ENCODE data around the gene PPP1R13B.

PPP1R13B gene

DNA sequence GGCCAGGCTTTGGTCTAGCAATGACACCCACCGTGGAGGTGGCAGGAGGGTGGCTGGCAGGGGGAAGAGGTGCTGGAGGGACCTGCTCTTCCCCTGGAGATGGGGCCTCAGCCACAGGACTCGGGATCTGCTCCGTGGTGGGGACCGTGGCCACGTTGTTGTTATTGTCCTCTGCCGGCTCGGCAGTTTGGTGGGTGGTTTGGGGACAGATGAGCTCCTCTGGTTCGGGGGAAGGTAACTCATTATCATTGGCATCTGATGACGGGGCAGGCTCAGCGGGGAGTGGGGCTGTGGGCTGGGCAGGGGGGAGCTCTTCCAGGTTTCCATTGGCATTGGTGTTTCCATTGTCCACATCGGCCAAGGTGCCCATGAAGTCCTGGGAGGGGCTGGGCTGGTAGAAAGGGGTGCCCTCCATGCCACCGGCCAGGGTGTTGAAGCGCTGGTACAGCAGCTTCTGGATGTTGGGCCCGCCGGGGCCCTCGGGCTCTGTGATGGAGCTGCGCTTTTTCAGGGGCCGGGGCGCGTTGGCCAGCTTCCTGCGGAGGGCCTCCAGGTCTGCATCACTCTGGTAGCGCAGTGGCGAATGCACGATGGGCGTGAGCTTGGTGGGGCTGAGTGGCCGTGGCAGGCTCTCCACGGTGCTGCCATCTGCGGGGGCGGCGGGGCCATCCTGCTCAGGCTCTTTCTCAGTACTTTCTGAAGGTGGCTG, 107.4 kb downstream of the PPP1R13B start:
- no peak for DNase-seq

GRCh38 chr14:103739466-103739792, 107.9 kb downstream of the PPP1R13B start:
- DNase-seq = no peak

DNA sequence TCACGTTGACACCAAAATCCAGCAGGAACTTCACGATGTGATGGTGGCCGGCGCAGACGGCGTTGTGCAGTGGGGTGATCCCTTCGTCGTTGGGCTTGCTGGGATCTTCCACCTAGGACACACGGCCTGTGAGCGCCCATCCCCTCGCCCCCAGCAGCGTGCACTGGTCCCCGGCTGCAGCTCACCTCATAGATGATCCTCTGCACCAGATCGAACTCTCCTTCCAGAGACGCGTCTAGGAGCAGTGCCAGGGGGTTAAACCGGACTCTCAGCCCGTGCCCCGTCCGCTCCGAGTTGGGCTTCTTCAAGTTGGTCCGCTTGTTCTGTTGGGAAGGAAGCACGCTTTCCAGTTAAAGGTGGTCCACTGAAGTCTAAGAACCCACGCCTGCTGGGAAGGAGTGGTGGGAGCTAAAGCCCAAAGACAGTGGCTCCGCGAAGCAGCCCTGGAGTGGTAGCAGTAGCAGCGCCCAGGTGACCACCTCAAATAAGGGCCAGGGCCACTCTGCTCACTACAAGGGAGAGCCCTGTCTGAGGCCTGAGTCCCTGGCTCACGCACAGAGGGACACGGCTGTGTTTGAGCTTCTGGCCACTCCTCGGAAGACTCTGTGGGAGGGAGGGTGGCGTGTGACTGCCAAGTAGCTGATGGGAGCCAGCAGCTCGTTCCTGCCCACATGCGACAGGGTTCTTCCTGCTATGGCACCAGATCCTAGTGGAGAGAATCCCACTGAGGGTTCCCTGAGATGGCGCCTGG, 108.5 kb downstream of the PPP1R13B start:
- DNase-seq = no peak

DNA sequence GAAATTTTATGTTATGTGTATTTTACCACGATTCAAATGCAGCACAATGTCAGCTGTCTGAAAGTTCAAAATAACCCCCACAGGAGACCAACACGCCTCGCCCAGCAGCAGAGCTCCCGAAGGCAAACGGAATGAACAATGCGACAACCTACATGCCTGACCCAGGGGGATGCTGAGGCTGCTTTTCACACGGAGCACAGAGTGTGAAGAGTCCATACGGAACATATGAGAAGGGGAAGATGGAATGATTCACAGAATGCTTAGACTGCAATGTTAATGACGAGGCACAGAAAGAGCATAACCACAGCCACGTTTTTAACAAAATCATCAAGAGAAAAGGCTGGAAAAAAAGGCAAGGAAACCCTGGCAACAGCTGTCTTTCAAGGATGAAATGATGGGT, 109.2 kb downstream of the PPP1R13B start:
- no peak for DNase-seq

DNA sequence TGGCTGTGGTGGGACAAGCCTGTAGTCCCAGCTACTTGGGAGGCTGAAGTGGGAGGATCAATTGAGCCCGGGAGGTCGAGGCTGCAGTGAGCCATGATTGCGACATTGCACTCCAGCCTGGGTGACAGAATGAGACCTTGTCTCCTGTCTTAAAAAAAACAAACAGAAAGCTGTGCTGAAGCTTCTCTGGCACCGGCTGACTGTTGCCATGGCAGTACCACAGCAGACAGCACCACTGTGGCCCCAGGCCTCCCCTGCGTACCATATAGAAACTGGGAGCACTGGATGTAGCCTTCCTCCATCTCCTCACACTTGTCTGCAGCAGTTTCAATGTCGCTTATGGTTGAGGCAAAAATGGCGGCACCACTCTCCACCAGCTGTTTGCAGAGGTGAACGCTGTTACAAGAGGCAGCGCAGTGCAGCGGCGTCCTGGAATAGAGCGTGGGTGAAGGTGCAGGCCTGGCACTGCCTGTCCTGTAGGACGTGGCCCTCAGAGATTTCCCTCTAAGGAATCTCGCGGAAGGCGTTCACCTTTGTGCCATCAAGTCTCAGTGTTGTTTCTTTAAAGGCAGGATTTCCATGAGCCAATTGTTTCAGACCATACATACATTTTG, 109.8 kb downstream of the PPP1R13B start:
- DNase-seq = no peak

GRCh38 chr14:103736546-103737431, 110.6 kb downstream of the PPP1R13B start:
- DNase-seq = no peak

DNA sequence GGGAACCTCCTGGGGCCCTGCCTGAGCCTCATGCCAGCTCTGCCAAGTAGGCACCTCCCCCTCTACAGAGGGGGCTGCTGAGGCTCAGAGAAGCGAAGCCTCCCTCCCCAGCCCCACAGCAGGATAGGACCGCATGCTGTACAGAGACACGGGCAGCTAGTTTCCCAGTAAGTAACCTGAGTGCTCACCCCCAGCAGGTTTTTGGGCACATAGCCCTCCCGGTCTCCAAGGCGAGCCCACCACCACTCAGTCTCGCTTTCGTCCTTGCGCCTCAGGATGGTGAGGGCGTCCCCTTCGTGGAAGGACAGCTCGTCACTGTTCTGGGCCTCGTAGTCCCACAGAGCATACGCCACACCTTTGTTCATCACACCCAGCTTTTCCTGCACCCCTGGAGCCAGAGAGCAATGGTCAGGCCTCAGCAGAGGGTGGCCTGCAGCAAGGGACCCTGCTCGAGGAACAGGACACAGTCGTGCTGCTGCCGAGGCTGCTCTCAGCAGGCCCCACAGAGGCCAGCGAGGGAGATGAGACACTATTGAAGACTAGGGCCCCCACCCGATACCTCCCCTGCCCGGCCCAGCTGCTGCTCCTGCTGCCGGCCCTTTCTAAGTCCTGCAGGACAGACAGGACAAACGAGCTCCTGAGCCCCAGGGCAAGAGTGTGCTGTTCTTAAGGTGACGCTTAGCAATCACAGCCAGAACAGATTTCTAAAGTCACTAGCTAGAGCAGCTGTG, 111.4 kb downstream of the PPP1R13B start:
- DNase-seq = no peak

DNA sequence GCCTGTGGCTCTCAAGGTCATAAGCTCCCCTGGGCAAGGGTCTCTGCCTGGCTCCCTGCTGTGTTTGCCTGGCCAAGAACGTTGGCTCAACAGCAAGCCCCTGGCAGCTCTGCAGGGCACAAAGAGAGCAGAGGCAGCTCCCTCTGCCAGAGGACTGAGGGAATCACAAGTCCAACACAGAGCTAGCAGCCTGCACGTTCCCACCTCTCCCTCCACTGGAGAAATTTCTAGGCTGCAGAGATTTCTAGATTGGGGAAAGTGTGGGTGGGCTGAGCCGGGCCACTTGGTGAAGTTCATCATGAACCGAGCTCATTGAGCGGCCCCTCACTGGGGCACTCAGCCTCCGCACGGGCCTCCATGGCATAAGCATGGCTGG, 111.9 kb downstream of the PPP1R13B start:
- no peak for DNase-seq

DNA sequence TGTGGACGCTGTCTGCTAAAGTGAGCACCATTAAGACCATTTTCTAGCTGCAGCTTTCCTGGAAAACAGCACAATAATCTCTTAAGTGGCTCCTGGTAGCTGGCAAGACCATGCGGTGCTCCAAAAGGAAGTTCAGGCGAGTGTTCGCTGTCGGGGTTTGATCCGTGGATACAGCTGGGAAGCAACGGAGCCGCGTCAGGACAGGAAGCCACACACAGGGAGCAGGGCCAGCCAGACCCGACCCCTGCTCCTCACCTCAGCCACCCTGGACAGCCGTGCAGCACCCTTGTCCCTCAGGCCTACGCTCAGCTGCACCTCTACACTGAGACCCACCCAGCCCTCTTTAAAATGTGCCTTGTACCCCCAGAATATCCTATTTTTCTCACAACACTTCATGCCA, 112.4 kb downstream of the PPP1R13B start:
- DNase-seq = no peak

DNA sequence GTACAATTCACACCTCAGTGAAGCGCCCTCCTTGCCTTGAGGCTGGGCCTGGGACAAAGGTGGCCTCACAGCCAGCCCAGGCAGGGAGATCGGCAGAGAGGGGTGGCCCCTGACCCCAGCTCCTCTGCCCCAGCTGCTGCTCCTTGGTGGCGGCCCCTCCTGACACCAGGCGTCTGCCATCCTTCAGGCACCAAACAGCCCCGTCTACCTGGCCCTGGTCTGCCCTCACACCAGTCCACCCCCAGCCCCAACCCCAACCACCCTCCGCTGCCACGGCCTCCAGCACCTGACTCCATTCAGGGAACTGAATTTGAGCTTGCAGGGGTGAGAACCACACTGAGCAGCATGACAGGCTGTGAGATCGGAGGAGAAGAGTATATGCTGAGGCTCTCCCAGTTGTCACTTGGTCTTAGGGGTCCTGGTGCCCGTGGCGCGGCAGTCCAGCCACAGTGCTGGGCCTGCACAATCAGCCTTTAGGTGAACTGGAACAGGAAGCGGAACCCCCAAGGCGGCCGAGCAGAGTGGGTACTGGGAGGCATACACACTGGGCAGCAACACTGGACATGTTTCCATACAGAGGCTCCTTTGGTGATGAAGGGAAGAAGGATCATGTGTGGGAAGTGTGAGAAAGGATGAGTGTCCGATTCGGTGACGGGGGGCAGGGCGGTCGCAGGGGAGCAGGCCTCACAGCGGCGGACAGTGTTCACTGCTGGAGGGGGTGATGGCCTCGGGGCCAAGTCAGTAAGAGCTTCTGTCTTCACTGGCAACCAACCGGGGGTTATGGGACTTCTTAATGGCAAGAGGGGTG, 113.1 kb downstream of the PPP1R13B start:
- DNase-seq = no peak

GRCh38 chr14:103733651-103734050, 113.7 kb downstream of the PPP1R13B start:
- DNase-seq = no peak

- DNase-seq = no peak
Observed at GRCh38 chr14:103732868-103733620, 114.3 kb downstream of the PPP1R13B start.

- no peak for DNase-seq
Observed at GRCh38 chr14:103731916-103732867, 115.2 kb downstream of the PPP1R13B start.

DNA sequence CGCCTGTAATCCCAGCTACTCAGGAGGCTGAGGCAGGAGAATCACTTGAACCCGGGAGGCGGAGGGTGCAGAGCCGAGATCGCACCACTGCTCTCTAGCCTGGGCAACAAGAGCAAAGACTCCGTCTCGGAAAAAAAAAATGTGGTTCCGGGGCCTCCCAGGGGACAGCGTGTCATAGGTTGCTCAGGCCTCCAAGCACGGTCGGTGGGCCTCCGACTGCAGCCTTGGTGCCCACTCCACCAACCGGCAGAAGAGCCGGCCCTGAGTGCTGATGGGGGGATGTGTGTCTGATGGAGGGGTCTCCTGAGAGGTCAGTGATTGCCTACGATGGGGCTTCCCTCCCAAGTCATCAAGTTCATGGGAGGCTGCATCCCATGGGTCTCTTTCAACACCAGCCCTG, 115.9 kb downstream of the PPP1R13B start:
- no peak for DNase-seq

DNA sequence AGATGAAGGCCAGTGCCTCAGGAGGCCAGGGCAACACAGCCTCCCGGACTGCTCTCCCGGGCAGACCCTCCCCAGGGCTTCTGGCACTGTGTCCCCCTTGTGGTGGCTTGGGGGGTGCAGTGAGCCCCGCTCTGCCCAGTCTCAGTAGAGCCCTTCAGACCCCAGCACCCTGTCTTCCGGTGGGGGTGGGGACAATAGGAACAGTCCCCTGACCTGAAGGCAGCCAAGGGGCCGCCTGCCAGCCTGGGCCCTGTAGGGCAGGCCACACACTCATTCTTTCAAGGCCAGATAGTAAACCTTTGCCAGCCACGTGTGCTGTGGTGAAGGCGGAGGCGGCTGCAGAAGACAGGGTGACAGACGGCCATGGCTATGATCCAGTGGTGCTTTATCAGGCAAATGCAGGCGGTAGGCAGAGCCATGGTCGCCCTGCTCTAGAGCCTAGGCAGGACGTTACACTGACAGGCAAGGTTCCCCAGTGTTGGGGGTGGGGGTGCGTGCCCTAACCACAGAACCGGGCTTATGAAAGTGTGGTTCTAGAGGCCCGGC, 116.8 kb downstream of the PPP1R13B start:
- DNase-seq = no peak

DNA sequence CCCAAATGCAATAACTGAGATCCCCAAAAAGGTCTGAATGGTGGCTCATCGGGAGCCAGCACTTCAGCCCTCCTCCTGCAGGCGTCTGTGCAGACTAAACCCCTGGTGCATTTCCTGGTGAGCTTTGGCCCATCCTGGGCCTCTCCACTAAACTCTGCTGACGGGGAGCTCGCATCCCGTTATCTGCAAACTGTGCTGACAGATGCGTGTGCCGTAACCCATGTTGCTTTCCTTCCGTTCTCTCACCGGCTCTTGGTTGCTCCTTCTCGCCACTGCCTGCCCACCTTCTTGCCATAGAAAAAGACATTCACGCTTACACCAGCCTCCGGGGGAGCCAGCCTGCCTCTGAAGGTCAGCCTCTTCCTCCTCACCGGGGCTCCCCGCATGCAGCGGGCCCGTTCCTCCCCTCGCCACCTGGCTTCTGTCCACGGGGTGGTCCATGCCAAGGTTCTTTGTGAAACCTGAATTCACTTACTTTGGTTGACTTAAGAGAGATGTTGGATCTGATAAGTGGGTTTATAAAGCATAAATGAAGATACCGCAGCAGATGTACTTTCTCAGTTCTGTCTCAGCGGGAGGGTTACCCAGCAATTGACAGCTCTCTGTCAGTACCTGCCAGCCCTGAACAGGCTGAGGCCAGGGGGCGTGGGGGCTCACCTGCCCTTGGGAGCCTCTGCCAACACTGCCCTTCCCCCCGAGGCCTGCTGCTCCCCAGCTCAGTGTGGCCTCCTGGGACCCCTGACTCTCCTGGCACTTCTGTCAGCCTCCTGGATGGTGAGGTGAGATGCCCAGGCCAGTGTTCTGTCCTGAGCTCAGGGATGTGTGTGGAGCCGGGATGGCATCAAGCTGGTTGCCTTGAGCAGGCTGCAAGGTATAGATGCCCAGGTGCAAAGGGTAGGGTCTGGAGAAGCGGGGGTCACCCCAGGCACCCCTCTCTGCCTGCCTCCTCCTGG, 117.6 kb downstream of the PPP1R13B start:
- no peak for DNase-seq

DNA sequence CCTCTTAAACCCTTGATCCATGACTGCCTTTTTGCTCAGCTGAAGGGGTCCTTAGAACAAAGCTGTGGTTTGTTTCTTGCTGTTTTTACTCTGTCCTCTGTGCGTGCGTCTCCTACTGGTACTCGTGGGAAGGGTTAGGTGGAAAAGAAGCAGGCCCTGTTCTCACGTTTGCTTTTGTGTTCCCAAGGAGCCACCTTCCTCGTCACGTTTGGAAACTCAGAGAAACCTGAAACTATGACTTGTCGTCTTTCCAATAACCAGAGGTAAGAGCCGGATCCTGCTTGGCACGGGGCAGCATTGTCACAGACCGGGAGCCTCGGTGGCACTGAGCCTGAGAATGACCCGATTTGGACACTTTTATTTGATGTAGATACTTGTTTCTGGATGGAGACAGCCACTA, 118.7 kb downstream of the PPP1R13B start:
- DNase-seq = no peak

- no peak for DNase-seq
Observed at GRCh38 chr14:103728141-103728540, 119.2 kb downstream of the PPP1R13B start.

Data from cortex of kidney (tissue), 1 donor.